MCF 10A (cell line): Measurements from ENCODE around the gene SULT1B1. TPM values are rescaled to one million over a fixed set of nuclear protein-coding genes. Genes with fewer than 3 reads are reported as not detected.

ENCODE experiments used
- BruUV-seq: library from RNA; stranded (reverse); fragments of 400-500 nt; replicated peaks from 2 replicates; lab custom pipeline; 2021; lab: Mats Ljungman, UMichigan
- CTCF ChIA-PET: fragments of 300-600 bp; sonication (Branson Sonifier 250); formaldehyde crosslinking; extraction: SDS; loops from one replicate; lab custom pipeline; 2021; ENCODE audit warnings: antibody characterized with exemption, inconsistent platforms; lab: Yijun Ruan, JAX
- POLR2A ChIA-PET: fragments of 300-600, 350-650 bp; sonication (Branson Sonifier 250); formaldehyde crosslinking; extraction: SDS; loops from one replicate; lab custom pipeline; 2020; ENCODE audit warnings: antibody characterized with exemption, inconsistent platforms; lab: Yijun Ruan, JAX
- DNase-seq: peaks from one replicate; pipeline ENCODE4 v3.0.0-alpha.2; 2018; ENCODE audit not compliant: unreplicated experiment
- H3K27ac Mint-ChIP-seq: one replicate; pipeline ENCODE4 v1.8.0; 2022; ENCODE audit warnings: mild to moderate bottlenecking, low read depth, mixed read lengths; ENCODE audit not compliant: unreplicated experiment
- H3K27me3 Mint-ChIP-seq: one replicate; pipeline ENCODE4 v1.8.0; 2022; ENCODE audit warnings: mixed read lengths; ENCODE audit not compliant: insufficient read depth, unreplicated experiment
- H3K36me3 Mint-ChIP-seq: one replicate; pipeline ENCODE4 v1.8.0; 2022; ENCODE audit warnings: mild to moderate bottlenecking, moderate library complexity, mixed read lengths; ENCODE audit not compliant: insufficient read depth, unreplicated experiment
- H3K4me1 Mint-ChIP-seq: one replicate; pipeline ENCODE4 v1.8.0; 2022; ENCODE audit warnings: mixed read lengths; ENCODE audit not compliant: insufficient read depth, unreplicated experiment
- H3K4me3 Mint-ChIP-seq: one replicate; pipeline ENCODE4 v1.8.0; 2022; ENCODE audit warnings: mild to moderate bottlenecking, moderate library complexity, mixed read lengths; ENCODE audit not compliant: unreplicated experiment
- H3K9me3 Mint-ChIP-seq: one replicate; pipeline ENCODE4 v1.8.0; 2022; ENCODE audit warnings: mixed read lengths; ENCODE audit not compliant: unreplicated experiment
- intact Hi-C: fragments of 100-400 bp; cut with micrococcal nuclease; formaldehyde crosslinking; loops from 2 replicates; pipeline ENCODE4 v1.14.1; 2022
- total RNA-seq: library from RNA; stranded (reverse); gene quantifications from 2 replicates; pipeline ENCODE4 v1.2.3, GENCODE V29; 2022
- TF ChIP-seq, protein P1 (sequence below): fragments of 200-600 bp; IDR thresholded peaks from one replicate; pipeline ENCODE4 v1.8.0; 2022; ENCODE audit warnings: antibody characterized with exemption, mild to moderate bottlenecking; ENCODE audit not compliant: unreplicated experiment

Gene SULT1B1
- total RNA-seq, 1 experiment from 2014 or later: 0.21 TPM

DNA sequence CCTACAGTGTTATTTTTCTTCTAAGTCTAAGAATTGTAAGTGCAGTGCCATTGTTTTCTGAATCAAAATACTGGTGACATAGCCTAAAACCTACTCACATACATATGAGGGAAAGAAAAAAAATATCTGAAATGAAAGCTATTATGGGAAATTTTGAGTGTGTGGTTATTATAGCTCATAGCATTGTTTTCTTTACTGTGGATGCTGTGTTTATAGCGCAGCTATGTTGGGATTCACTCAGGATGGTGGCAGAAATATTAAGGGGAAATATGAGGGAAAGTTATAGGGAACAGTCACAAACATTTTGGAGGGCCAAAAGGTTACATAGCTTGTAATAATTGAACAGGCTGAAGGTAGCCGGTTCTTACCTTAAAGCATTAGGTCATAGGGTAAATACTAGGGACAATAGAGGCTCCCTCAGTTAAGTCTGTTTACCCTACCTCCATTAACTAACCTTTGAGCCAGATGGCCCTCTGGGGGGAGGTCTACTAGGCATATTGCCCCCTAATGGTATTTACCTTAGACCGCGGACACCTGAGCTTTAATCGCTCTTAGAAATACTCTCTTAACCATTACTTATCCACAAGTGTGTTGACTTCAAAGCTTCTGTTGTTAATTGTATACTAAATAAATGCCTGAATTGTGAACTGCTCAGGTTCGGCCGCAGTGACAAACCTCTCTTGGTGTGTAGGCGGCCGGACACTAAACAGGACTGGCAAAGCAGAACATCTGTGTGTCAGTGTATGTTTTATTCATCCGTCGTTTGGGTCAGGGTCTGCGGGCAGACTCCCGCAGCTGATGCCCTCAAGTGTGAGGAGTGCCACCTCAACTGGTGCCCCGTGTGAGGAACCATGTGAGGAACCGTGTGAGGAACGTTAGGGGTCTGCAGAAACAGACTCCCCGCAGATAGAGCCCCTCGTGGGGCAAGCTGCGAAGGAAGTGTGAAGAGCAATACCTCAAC lies 21.3 kb upstream of the SULT1B1 start:
- POLR2A ChIA-PET: no interaction called here
- CTCF ChIA-PET: no interaction called here
- H3K36me3 Mint-ChIP-seq: peaks cover 4% of the 10 kb centered on the region
- no peak overlapping the region for H3K27ac Mint-ChIP-seq
- TF ChIP-seq, protein P1, sequence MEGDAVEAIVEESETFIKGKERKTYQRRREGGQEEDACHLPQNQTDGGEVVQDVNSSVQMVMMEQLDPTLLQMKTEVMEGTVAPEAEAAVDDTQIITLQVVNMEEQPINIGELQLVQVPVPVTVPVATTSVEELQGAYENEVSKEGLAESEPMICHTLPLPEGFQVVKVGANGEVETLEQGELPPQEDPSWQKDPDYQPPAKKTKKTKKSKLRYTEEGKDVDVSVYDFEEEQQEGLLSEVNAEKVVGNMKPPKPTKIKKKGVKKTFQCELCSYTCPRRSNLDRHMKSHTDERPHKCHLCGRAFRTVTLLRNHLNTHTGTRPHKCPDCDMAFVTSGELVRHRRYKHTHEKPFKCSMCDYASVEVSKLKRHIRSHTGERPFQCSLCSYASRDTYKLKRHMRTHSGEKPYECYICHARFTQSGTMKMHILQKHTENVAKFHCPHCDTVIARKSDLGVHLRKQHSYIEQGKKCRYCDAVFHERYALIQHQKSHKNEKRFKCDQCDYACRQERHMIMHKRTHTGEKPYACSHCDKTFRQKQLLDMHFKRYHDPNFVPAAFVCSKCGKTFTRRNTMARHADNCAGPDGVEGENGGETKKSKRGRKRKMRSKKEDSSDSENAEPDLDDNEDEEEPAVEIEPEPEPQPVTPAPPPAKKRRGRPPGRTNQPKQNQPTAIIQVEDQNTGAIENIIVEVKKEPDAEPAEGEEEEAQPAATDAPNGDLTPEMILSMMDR: no peak
- H3K9me3 Mint-ChIP-seq: no peaks in the 10 kb centered on the region
- no TSS peak for BruUV-seq
- intact Hi-C loops: no loop called here
- no peaks in the 10 kb centered on the region for H3K4me1 Mint-ChIP-seq
- no peaks in the 10 kb centered on the region for H3K27me3 Mint-ChIP-seq
- no peak overlapping the region for H3K4me3 Mint-ChIP-seq
- DNase-seq: no peak

DNA sequence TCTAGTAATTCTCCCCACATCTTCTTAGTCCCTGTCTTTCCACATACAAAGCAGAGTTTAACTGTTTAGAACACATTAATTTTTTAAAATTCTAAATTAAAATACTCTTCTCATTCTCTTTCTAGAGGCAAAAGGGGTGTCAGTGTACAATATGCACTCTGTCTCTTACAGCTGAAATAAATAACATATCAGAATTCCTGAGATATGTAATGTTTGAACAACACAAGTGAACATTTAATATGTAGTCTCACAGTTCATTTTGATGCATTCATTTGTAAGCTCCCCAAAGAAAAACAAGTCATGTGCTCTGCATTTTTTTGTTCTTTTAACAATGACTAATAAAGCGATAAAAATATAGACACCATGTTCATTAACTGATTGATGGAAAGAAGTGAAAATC lies 19.7 kb upstream of the SULT1B1 start:
- DNase-seq: no peak
- intact Hi-C loops: no loop called here
- Mint-ChIP-seq H3K4me1 (no peaks in the 10 kb centered on the region), H3K27me3 (no peaks in the 10 kb centered on the region), H3K4me3 (no peak overlapping the region), H3K27ac (no peak overlapping the region), H3K9me3 (no peaks in the 10 kb centered on the region), H3K36me3 (peaks cover 4% of the 10 kb centered on the region)
- BruUV-seq: no TSS peak
- ChIA-PET POLR2A (interaction anchor here (1.3 kb wide), 1 partner anchor 11 kb away, joined by 3 read pairs; no protein-coding TSS in a partner anchor), CTCF (no interaction called here)
- TF ChIP-seq, protein P1: no peak

DNA sequence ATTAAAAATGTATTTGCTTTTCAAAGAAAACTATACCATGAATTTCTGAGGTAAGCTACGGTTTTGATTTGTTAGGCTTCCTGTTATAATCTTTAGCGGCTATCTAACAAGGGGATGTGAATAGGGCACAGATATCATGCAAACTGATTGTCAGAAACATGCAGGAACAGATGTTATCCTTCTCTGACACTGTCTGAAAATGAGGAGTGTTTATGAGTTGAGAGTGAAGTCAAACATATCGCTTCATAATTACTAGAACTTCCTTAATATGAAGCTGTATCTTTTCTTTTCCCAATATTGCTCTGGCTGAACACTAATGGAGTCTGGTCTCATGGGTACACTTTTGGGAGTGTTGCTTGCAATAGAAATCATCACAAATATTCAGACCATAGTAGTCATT lies 16.3 kb upstream of the SULT1B1 start:
- ChIA-PET POLR2A (interaction anchor here (0.6 kb wide), 1 partner anchor 62 kb away, joined by 4 read pairs; no protein-coding TSS in a partner anchor), CTCF (interaction anchor here (1.0 kb wide), 1 partner anchor 19 kb away, joined by 4 read pairs; no protein-coding TSS in a partner anchor)
- TF ChIP-seq, protein P1: no peak
- no peaks in the 10 kb centered on the region for H3K27me3 Mint-ChIP-seq
- no peak overlapping the region for H3K4me3 Mint-ChIP-seq
- H3K27ac Mint-ChIP-seq: no peak overlapping the region
- no peaks in the 10 kb centered on the region for H3K9me3 Mint-ChIP-seq
- DNase-seq: no peak
- intact Hi-C loops: no loop called here
- H3K36me3 Mint-ChIP-seq: no peaks in the 10 kb centered on the region
- H3K4me1 Mint-ChIP-seq: no peaks in the 10 kb centered on the region
- BruUV-seq: no TSS peak

DNA sequence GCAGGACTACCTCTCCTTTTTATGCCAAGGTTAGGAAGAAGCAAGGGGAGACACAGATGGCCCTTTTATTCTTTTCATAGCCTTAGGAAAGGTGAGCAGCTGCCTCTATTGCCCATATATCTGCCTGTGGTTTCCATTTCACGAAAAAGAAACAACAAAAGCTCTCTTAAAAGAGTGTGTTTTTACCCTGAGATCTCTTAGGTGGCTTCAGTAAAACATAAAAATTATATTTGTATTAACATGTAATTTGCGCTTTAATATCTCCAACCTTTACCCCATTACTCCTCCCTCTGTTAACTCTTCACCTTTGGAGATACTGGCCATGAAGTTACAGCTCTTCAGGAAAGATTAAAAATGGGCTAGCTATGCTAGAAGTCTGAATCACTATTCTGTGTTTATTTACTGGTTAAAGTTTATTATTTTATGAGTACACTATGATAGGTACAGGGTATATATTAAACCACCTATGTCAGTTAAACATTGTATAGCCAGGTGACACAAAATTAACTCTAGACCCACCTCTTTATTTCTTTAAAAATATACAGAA lies 15.0 kb upstream of the SULT1B1 start:
- H3K9me3 Mint-ChIP-seq: no peaks in the 10 kb centered on the region
- no peaks in the 10 kb centered on the region for H3K4me1 Mint-ChIP-seq
- POLR2A ChIA-PET: interaction anchor here (0.7 to 0.8 kb wide), 3 partner anchors 8 to 24 kb away, joined by 3 read pairs; no protein-coding TSS in a partner anchor
- intact Hi-C loops: no loop called here
- no peaks in the 10 kb centered on the region for H3K27me3 Mint-ChIP-seq
- TF ChIP-seq, protein P1: no peak
- CTCF ChIA-PET: interaction anchor here (0.6 to 0.8 kb wide), 2 partner anchors 8 to 15 kb away, joined by 3 to 4 read pairs; no protein-coding TSS in a partner anchor
- BruUV-seq: no TSS peak
- H3K27ac Mint-ChIP-seq: no peak overlapping the region
- no peak overlapping the region for H3K4me3 Mint-ChIP-seq
- H3K36me3 Mint-ChIP-seq: no peaks in the 10 kb centered on the region
- DNase-seq: no peak
